IPS DF 4.7 (cell line): ENCODE data around the gene LCTL.

ENCODE experiments used
- DNase-seq: peaks from one replicate; pipeline ENCODE4 v3.0.0-alpha.2; 2013; ENCODE audit warnings: low spot score; ENCODE audit errors: extremely low read depth

The LCTL gene

DNA sequence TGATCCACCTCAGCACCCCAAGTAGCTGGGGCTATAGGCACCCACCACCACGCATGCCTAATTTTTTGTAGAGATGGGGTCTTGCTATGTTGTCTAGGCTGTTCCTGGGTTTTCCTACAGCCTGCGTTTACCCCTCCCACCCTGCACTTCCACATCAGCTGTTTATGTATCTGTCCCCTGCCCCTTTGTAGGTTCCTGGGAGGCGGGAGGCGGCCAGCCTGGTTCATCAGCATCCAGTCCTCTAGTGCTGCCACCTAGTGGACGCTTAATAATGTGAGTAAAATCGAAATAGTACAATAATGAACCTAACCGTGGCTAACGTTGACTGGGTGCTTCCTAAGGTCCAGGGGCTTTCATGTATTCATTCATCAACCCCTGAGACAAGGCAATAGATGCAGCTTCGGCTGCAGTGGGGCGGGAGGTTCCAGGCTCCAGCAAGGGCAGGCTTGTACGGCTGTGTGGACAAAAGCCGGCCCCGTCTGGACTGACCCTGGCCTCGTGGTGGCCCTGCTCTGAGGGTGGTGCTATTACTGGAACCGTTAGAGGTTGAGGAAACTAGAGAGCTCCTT, 1.2 kb upstream of the LCTL start:
- peak; percentile 86 for DNase-seq

- no peak for DNase-seq
Measured at GRCh38 chr15:66565141-66565641, 607 bp downstream of the LCTL start.

DNA sequence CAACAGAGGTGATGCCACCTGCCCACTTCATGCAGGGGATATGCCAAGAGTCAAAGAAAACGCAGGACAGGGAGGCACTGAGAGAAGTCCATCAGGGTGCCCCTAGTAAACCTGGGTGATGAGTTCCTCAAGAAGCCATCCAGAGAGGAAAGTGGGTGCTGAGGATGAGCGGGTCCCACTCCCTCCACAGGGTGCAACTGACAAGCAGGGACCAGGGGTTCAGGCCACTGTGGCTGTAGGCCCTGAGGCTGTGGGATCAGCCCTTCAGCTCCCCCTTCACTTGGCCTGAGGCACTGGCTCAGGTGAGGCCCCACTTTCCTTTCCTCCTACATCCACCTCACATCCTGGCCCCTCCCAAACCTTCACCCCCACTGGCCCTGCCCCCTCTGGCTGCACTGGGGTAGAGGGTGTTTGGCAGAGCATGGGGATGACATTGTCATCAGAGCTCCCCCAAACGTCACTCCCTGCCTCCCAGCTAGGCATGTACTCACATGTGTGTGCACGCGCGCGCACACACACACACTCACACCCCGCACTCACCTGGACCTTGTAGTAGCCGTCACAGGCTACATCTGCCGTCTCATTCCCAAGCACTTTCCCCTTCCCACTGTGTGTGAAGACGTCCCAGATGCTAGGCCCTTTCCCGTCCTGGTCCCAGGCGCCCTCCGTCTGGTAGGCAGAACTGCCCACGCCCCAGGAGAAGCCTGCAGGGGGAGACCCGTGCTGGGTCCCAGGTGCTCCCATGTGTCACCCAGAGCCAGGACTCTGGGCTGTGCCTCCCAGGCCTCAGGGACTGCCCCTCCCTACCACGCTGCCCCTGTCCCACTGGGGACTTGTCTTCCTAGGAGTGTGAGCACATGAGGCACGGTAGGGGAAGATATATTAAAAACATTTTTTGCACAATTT, 1.4 kb downstream of the LCTL start:
- no peak for DNase-seq

- no peak for DNase-seq
Measured at GRCh38 chr15:66563566-66564110, 2.2 kb downstream of the LCTL start.

GRCh38 chr15:66563126-66563525, 2.7 kb downstream of the LCTL start:
- no peak for DNase-seq

GRCh38 chr15:66560856-66561525, 4.8 kb downstream of the LCTL start:
- DNase-seq = no peak

DNA sequence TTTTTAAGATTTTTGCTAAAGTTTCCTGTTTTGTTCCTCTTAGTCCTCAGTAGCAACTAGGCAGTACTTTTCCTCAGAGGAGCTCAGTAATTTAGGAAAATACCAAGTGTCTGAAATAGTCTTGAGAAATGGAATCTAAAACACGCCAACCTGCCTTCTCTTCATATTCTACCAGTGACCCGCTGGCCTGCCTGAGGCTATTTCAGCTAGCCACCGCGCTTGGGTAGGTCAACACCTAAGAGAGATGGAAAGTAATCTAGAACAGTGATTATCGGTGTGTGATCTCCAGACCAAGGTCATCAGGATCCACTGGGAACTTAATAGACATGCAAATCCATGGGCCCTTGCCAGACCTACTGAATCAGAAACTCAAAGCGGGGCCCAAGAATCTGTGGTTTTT, 7.5 kb downstream of the LCTL start:
- DNase-seq = no peak

DNA sequence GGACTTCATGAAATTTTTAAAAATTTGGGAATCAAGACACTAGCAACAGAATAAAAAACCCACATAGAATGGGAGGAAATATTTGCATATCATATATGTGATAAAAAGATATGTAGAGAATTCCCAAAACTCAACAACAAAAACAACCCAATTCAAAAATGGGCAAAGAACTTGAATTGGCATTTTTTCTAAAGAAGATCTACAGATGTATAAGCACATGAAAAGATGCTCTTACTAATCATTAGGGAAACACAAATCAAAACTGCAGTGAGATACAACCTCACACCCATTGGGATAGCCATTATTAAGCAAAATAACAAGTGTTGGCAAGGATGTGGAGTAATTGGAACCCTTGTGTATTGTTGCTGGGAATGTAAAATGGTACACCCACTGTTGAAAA, 10.1 kb downstream of the LCTL start:
- no peak for DNase-seq

- DNase-seq = no peak
Measured at GRCh38 chr15:66545255-66545654, 20.5 kb downstream of the LCTL start.

- no peak for DNase-seq
Measured at GRCh38 chr15:66542896-66543295, 22.9 kb downstream of the LCTL start.

DNA sequence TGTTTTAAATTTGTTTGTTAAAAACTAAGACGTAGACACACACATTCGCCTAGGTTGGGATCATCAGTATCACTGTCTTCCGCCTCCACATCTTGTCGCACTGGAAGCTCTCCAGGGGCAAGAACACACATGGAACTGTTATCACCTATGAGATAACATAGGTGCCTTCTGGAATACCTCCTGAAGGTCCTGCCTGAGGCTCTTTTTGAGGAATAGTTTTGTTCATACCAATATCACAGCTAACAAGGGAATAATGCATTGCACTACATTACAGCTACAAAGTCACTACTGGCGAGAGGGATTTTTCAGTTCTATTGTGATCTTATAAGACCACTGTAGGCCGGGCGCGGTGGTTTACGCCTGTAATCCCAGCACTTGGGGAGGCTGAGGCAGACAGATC, 30.7 kb downstream of the LCTL start:
- DNase-seq = no peak

DNA sequence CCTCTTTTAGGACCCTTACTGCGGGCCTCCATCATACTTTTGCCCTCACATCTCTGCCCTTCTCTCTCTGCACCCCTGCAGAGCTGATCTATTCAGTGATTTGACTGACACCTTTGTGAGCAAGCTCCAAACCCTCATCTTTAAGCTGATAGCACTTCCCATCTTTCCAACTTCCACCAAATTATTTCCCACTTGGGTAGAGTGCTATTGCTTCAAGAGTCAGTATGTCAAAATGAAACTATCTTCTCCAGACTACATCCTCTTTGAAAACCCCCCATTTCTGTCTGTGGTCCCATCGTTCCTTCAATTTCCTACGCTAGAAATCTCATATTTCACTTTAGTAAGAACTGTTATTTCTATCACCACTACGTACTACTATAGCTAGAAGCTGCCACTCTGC, 41.0 kb downstream of the LCTL start:
- DNase-seq = no peak

GRCh38 chr15:66523926-66524325, 41.9 kb downstream of the LCTL start:
- no peak for DNase-seq

GRCh38 chr15:66515901-66516322, 49.9 kb downstream of the LCTL start:
- DNase-seq = peak; percentile 44

- DNase-seq = no peak
Measured at GRCh38 chr15:66514586-66514985, 51.2 kb downstream of the LCTL start.

- DNase-seq = no peak
Measured at GRCh38 chr15:66508293-66508883, 57.4 kb downstream of the LCTL start.

DNA sequence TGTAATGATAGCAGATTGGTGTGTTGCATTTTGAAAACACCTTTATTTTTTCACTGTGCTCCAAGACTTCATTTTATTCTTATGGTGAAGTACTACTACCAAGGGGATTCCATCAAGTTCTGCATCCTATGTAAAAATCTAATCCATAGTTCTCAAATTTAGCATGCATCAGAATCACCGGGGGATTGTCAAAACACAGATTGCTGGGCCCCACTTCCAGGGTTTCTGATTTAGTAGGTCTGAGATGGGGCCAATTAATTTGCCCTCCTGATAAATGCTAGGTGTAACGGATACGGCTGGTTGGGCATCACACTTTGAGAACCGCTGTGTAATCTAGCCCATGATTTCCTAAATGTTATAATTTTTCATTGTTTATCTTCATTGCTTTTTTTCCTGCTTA, 60.0 kb downstream of the LCTL start:
- DNase-seq = no peak

GRCh38 chr15:66505430-66505811, 60.4 kb downstream of the LCTL start:
- DNase-seq = no peak

GRCh38 chr15:66504563-66505429, 61.0 kb downstream of the LCTL start, which contains the start of the genes RPL4 and ZWILCH:
TSS of gene RPL4 (minus strand) at chr15:66504855. CDS start at chr15:66504790, 65 bp downstream.
TSS of gene ZWILCH (plus strand) at chr15:66505326. CDS start at chr15:66505339, 13 bp downstream.
- DNase-seq = peak; percentile 58
